Measurements from ENCODE around the gene SDK1.

SDK1 gene

GRCh38 chr7:4026941-4027486, 726.0 kb downstream of the SDK1 start:
- H3K4me3 Mint-ChIP-seq = no peak overlapping the region
- no peaks in the 10 kb centered on the region for H3K9me3 Mint-ChIP-seq
- H3K27ac Mint-ChIP-seq = no peak overlapping the region
- peaks cover 4% of the 10 kb centered on the region for H3K27me3 Mint-ChIP-seq
- no peaks in the 10 kb centered on the region for H3K36me3 Mint-ChIP-seq (ENCODE audit: low read depth)
- no peaks in the 10 kb centered on the region for H3K4me1 Mint-ChIP-seq (ENCODE audit: low read depth)

- Mint-ChIP-seq H3K27ac (no peak overlapping the region), H3K9me3 (no peaks in the 10 kb centered on the region), H3K36me3 (ENCODE audit: low read depth) (no peaks in the 10 kb centered on the region), H3K4me1 (ENCODE audit: low read depth) (no peaks in the 10 kb centered on the region), H3K27me3 (peaks cover 4% of the 10 kb centered on the region), H3K4me3 (no peak overlapping the region)
These were observed 727.2 kb downstream of the SDK1 start for GRCh38 chr7:4028221-4028620.

DNA sequence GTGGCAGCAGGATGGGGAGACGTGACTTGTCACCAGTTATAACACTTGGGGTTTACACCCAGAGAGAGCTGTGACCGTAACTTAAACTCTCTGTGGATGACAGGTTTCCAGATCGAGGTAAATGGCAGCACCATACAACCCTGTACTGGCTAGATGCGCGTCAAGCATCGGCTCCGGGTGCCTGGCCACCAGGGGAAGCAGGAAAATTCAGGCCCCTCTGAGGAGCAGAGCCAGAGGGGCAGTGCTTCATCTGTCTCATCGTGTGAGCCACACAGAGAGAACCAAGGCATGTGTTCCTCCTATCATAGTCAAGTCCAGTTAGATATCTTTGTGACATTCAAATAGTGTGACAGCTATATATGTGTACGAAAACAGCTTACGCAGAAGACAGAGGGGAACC, 728.9 kb downstream of the SDK1 start:
- no peak overlapping the region for H3K4me3 Mint-ChIP-seq
- H3K9me3 Mint-ChIP-seq = no peaks in the 10 kb centered on the region
- H3K27me3 Mint-ChIP-seq = peaks cover 4% of the 10 kb centered on the region
- no peaks in the 10 kb centered on the region for H3K4me1 Mint-ChIP-seq (ENCODE audit: low read depth)
- no peaks in the 10 kb centered on the region for H3K36me3 Mint-ChIP-seq (ENCODE audit: low read depth)
- H3K27ac Mint-ChIP-seq = no peak overlapping the region

- Mint-ChIP-seq H3K27ac (no peak overlapping the region), H3K9me3 (no peaks in the 10 kb centered on the region), H3K4me1 (ENCODE audit: low read depth) (no peaks in the 10 kb centered on the region), H3K4me3 (no peak overlapping the region), H3K27me3 (peaks cover 4% of the 10 kb centered on the region), H3K36me3 (ENCODE audit: low read depth) (no peaks in the 10 kb centered on the region)
These were observed 729.4 kb downstream of the SDK1 start for GRCh38 chr7:4030346-4030950.

DNA sequence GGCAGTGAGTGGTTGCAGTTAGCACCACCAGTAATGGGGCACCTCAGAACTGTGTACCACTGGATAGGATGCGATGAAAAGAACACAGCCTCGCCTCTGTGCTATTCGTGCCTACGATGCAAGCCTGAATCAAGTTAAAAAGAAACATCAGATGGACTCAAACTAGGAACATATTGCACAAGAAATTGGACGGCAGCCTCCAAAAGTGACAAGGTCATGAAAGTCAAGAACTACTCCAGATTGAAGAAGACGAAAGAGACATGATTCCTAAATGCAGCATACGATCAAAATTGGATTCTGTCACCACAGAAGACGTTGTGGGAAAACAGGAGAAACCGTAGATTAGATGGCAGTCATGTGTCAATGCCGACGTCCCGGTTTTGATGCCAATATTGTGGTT, 732.9 kb downstream of the SDK1 start:
- Mint-ChIP-seq H3K27ac (no peak overlapping the region), H3K36me3 (ENCODE audit: low read depth) (no peaks in the 10 kb centered on the region), H3K4me3 (no peak overlapping the region), H3K27me3 (peaks cover 4% of the 10 kb centered on the region), H3K4me1 (ENCODE audit: low read depth) (no peaks in the 10 kb centered on the region), H3K9me3 (no peaks in the 10 kb centered on the region)

DNA sequence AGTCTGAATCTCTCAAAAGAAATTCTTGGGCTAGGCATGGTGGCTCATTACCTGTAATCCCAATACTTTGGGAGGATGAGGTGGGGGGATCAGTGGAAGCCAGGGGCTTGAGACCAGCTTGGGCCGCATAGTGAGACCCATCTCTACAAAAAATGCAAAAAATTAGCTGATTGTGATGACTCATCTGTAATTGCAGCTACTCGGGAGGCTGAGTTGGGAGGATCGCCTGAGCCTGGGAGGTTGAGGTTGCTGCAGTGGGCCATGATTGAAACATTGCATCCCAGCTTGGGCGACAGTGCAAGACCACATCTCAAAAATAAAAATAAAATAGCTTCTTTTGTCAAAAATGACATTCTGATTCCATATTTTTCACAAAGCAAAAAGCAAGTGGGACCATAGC, 736.3 kb downstream of the SDK1 start:
- Mint-ChIP-seq H3K4me3 (no peak overlapping the region), H3K9me3 (no peaks in the 10 kb centered on the region), H3K27me3 (no peaks in the 10 kb centered on the region), H3K4me1 (ENCODE audit: low read depth) (no peaks in the 10 kb centered on the region), H3K27ac (no peak overlapping the region), H3K36me3 (ENCODE audit: low read depth) (no peaks in the 10 kb centered on the region)

- Mint-ChIP-seq H3K27me3 (no peaks in the 10 kb centered on the region), H3K27ac (no peak overlapping the region), H3K36me3 (ENCODE audit: low read depth) (no peaks in the 10 kb centered on the region), H3K4me1 (ENCODE audit: low read depth) (no peaks in the 10 kb centered on the region), H3K9me3 (no peaks in the 10 kb centered on the region), H3K4me3 (no peak overlapping the region)
These were observed 736.8 kb downstream of the SDK1 start for GRCh38 chr7:4037877-4038276.

GRCh38 chr7:4040109-4040928, 739.3 kb downstream of the SDK1 start:
- Mint-ChIP-seq H3K9me3 (no peaks in the 10 kb centered on the region), H3K36me3 (ENCODE audit: low read depth) (no peaks in the 10 kb centered on the region), H3K4me3 (no peak overlapping the region), H3K27me3 (no peaks in the 10 kb centered on the region), H3K4me1 (ENCODE audit: low read depth) (no peaks in the 10 kb centered on the region), H3K27ac (no peak overlapping the region)

- Mint-ChIP-seq H3K36me3 (ENCODE audit: low read depth) (no peaks in the 10 kb centered on the region), H3K27ac (no peak overlapping the region), H3K9me3 (no peaks in the 10 kb centered on the region), H3K27me3 (no peaks in the 10 kb centered on the region), H3K4me3 (no peak overlapping the region), H3K4me1 (ENCODE audit: low read depth) (no peaks in the 10 kb centered on the region)
These were observed 741.5 kb downstream of the SDK1 start for GRCh38 chr7:4042402-4043045.

DNA sequence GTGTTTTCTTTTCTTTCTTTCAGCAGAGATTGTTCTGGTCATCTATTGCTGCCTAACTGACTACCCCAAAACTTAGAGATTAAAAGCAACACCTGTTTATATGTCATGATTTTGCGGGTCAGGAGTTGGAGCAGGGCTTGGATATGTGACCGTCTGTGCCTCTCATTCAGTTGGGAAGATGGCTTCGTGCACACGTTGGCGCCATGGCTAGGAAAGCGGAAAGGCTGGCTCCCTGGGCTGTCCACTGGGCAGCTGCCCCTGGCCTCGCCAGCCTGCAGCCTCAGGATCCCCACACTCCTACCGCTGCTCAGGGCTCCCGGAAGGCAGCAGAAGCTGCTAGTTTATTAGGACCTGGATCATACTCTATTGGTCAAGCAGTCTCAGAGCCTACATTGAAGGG, 742.9 kb downstream of the SDK1 start:
- Mint-ChIP-seq H3K27me3 (no peaks in the 10 kb centered on the region), H3K4me1 (ENCODE audit: low read depth) (no peaks in the 10 kb centered on the region), H3K4me3 (no peak overlapping the region), H3K36me3 (ENCODE audit: low read depth) (no peaks in the 10 kb centered on the region), H3K27ac (no peak overlapping the region), H3K9me3 (no peaks in the 10 kb centered on the region)

GRCh38 chr7:4045450-4045849, 744.4 kb downstream of the SDK1 start:
- Mint-ChIP-seq H3K4me3 (no peak overlapping the region), H3K4me1 (ENCODE audit: low read depth) (no peaks in the 10 kb centered on the region), H3K9me3 (no peaks in the 10 kb centered on the region), H3K27me3 (no peaks in the 10 kb centered on the region), H3K36me3 (ENCODE audit: low read depth) (no peaks in the 10 kb centered on the region), H3K27ac (no peak overlapping the region)

GRCh38 chr7:4045975-4046374, 744.9 kb downstream of the SDK1 start:
- Mint-ChIP-seq H3K4me3 (no peak overlapping the region), H3K27ac (no peak overlapping the region), H3K4me1 (ENCODE audit: low read depth) (no peaks in the 10 kb centered on the region), H3K36me3 (ENCODE audit: low read depth) (no peaks in the 10 kb centered on the region), H3K27me3 (no peaks in the 10 kb centered on the region), H3K9me3 (no peaks in the 10 kb centered on the region)

- no peak overlapping the region for H3K4me3 Mint-ChIP-seq
- H3K36me3 Mint-ChIP-seq (ENCODE audit: low read depth) = no peaks in the 10 kb centered on the region
- no peaks in the 10 kb centered on the region for H3K9me3 Mint-ChIP-seq
- H3K27ac Mint-ChIP-seq = no peak overlapping the region
- H3K27me3 Mint-ChIP-seq = peaks cover 4% of the 10 kb centered on the region
- no peaks in the 10 kb centered on the region for H3K4me1 Mint-ChIP-seq (ENCODE audit: low read depth)
These were observed 747.3 kb downstream of the SDK1 start for GRCh38 chr7:4048336-4048735.

GRCh38 chr7:4049202-4049601, 748.1 kb downstream of the SDK1 start:
- Mint-ChIP-seq H3K36me3 (ENCODE audit: low read depth) (no peaks in the 10 kb centered on the region), H3K27ac (no peak overlapping the region), H3K4me1 (ENCODE audit: low read depth) (no peaks in the 10 kb centered on the region)

GRCh38 chr7:4050126-4050660, 749.1 kb downstream of the SDK1 start:
- H3K4me1 Mint-ChIP-seq (ENCODE audit: low read depth) = no peaks in the 10 kb centered on the region
- no peaks in the 10 kb centered on the region for H3K36me3 Mint-ChIP-seq (ENCODE audit: low read depth)
- H3K4me3 Mint-ChIP-seq = no peak overlapping the region
- H3K27me3 Mint-ChIP-seq = peaks cover 9% of the 10 kb centered on the region
- H3K27ac Mint-ChIP-seq = no peak overlapping the region
- no peaks in the 10 kb centered on the region for H3K9me3 Mint-ChIP-seq

More at GRCh38 chr7:4049202-4049601, 748.1 kb downstream of the SDK1 start:
- no peaks in the 10 kb centered on the region for H3K9me3 Mint-ChIP-seq
- H3K4me3 Mint-ChIP-seq = no peak overlapping the region
- H3K27me3 Mint-ChIP-seq = peaks cover 8% of the 10 kb centered on the region
